DOHH2 (cell line): Measurements from ENCODE around the gene PHF11.
A peak's percentile ranks its signal among the peaks of the same experiment; 100 is the strongest.
"Not testable (repeated sequence)": the region's sequence is repeated elsewhere in the genome, so short reads cannot be mapped to it uniquely, and the experiment has no call there.

Experiments
- H3F3A ChIP-seq: fragments of 200-600 bp; sonication (generic), shearing (Covaris generic); 2 replicates; pipeline ENCODE4 v1.6.0; 2016; ENCODE audit warnings: antibody characterized with exemption, mild to moderate bottlenecking; ENCODE audit not compliant: control insufficient read depth, insufficient read depth
- H3K27ac ChIP-seq: fragments of 200-600 bp; sonication (generic); 2 replicates; pipeline ENCODE4 v1.5.1; 2014; ENCODE audit warnings: low read depth, mild to moderate bottlenecking, low read length, moderate library complexity
- H3K27me3 ChIP-seq: fragments of 200-600 bp; sonication (generic); 2 replicates; pipeline ENCODE4 v1.6.1; 2014; ENCODE audit warnings: mild to moderate bottlenecking, low read length, mixed read lengths; ENCODE audit not compliant: control insufficient read depth
- H3K36me3 ChIP-seq: fragments of 200-600 bp; sonication (generic); 2 replicates; pipeline ENCODE4 v1.6.1; 2014; ENCODE audit warnings: mild to moderate bottlenecking, low read length, moderate library complexity, mixed read lengths; ENCODE audit not compliant: control insufficient read depth
- H3K4me1 ChIP-seq: fragments of 200-600 bp; sonication (generic); 2 replicates; pipeline ENCODE4 v1.6.1; 2014; ENCODE audit warnings: mild to moderate bottlenecking, low read length, mixed read lengths; ENCODE audit not compliant: control insufficient read depth
- H3K4me2 ChIP-seq: fragments of 200-600 bp; sonication (generic); 2 replicates; pipeline ENCODE4 v1.6.0; 2014; ENCODE audit warnings: mild to moderate bottlenecking, low read length, moderate library complexity
- H3K4me3 ChIP-seq: fragments of 200-600 bp; sonication (generic); 2 replicates; pipeline ENCODE4 v1.5.1; 2014; ENCODE audit warnings: mild to moderate bottlenecking, low read length, mixed read lengths
- H3K79me2 ChIP-seq: fragments of 200-600 bp; sonication (generic); 2 replicates; pipeline ENCODE4 v1.6.1; 2014; ENCODE audit warnings: mild to moderate bottlenecking, low read length, mixed read lengths; ENCODE audit not compliant: control insufficient read depth
- H3K9me2 ChIP-seq: fragments of 200-600 bp; sonication (generic); replicated peaks from 2 replicates; pipeline ENCODE4 v1.6.1; 2014; ENCODE audit warnings: mild to moderate bottlenecking, low read length, mixed read lengths; ENCODE audit not compliant: control insufficient read depth
- H3K9me3 ChIP-seq: fragments of 200-600 bp; sonication (generic); 2 replicates; pipeline ENCODE4 v1.6.1; 2014; ENCODE audit warnings: antibody characterized with exemption, low read length, mixed read lengths; ENCODE audit not compliant: control insufficient read depth, insufficient read depth
- H4K20me1 ChIP-seq: fragments of 200-600 bp; sonication (generic); 2 replicates; pipeline ENCODE4 v1.6.0; 2014; ENCODE audit warnings: low read depth, mild to moderate bottlenecking, antibody characterized with exemption, low read length, moderate library complexity; ENCODE audit not compliant: control insufficient read depth, insufficient read depth
- EZH2phosphoT487 ChIP-seq: fragments of 200-600 bp; sonication (generic); IDR thresholded peaks from 2 replicates; pipeline ENCODE4 v1.6.1; 2017; ENCODE audit warnings: borderline replicate concordance, mild to moderate bottlenecking, antibody characterized with exemption, low read length, moderate library complexity, mixed read lengths
- TF ChIP-seq, protein P1 (sequence below): fragments of 200-600 bp; sonication (generic); IDR thresholded peaks from one replicate; pipeline ENCODE4 v1.5.1; 2014; ENCODE audit warnings: antibody characterized with exemption, mild to moderate bottlenecking, low read depth, low read length; ENCODE audit not compliant: poor library complexity, severe bottlenecking

The PHF11 gene

DNA sequence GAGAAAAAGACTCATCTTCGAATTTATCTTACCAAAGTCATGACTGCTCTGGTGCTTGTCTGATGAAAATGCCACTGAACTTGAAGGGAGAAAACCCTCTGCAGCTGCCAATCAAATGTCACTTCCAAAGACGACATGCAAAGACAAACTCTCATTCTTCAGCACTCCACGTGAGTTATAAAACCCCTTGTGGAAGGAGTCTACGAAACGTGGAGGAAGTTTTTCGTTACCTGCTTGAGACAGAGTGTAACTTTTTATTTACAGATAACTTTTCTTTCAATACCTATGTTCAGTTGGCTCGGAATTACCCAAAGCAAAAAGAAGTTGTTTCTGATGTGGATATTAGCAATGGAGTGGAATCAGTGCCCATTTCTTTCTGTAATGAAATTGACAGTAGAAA, 19.2 kb upstream of the PHF11 start:
- H3F3A ChIP-seq, result 0 out of 2 replicates have a peak, but pooled peaks cover 2% of the 10 kb centered on the region
- no peaks in the 10 kb centered on the region for H4K20me1 ChIP-seq
- no peak overlapping the region for H3K4me2 ChIP-seq
- H3K27me3 ChIP-seq, result no peaks in the 10 kb centered on the region
- H3K27ac ChIP-seq, result no peak overlapping the region
- H3K9me2 ChIP-seq, result no peaks in the 10 kb centered on the region
- peaks cover 85% of the 10 kb centered on the region for H3K36me3 ChIP-seq
- TF ChIP-seq, protein P1, sequence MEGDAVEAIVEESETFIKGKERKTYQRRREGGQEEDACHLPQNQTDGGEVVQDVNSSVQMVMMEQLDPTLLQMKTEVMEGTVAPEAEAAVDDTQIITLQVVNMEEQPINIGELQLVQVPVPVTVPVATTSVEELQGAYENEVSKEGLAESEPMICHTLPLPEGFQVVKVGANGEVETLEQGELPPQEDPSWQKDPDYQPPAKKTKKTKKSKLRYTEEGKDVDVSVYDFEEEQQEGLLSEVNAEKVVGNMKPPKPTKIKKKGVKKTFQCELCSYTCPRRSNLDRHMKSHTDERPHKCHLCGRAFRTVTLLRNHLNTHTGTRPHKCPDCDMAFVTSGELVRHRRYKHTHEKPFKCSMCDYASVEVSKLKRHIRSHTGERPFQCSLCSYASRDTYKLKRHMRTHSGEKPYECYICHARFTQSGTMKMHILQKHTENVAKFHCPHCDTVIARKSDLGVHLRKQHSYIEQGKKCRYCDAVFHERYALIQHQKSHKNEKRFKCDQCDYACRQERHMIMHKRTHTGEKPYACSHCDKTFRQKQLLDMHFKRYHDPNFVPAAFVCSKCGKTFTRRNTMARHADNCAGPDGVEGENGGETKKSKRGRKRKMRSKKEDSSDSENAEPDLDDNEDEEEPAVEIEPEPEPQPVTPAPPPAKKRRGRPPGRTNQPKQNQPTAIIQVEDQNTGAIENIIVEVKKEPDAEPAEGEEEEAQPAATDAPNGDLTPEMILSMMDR, result no peak
- TF ChIP-seq EZH2phosphoT487, result no peak
- no peaks in the 10 kb centered on the region for H3K4me1 ChIP-seq
- H3K9me3 ChIP-seq, result no peaks in the 10 kb centered on the region
- no peaks in the 10 kb centered on the region for H3K79me2 ChIP-seq
- H3K4me3 ChIP-seq, result no peak overlapping the region

DNA sequence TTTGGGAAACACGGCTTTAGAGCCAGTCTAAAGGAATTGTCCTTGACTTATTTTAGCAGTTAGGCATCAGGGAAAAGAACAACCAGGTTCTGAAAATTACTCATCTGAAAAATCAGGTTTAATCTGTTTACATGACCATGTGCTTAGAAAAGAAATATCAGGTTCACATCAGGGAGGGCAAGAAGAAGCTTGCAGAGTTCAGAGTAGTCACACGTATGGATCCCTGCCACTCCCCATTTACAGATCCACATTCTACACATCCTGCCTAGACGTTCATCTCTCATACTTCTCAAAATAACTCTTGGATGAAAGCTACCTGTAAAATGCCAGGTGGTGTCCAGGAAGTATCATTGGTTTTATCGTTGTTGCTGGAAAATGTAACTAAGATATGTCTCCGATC, 14.0 kb upstream of the PHF11 start:
- Histone ChIP-seq H3K4me2 (no peak overlapping the region), H3K4me3 (no peak overlapping the region), H4K20me1 (no peaks in the 10 kb centered on the region), H3K36me3 (peaks cover 88% of the 10 kb centered on the region), H3K79me2 (no peaks in the 10 kb centered on the region), H3K27ac (no peak overlapping the region), H3K27me3 (no peaks in the 10 kb centered on the region), H3K4me1 (no peaks in the 10 kb centered on the region), H3F3A (0 out of 2 replicates have a peak, but pooled peaks cover 6% of the 10 kb centered on the region), H3K9me2 (no peaks in the 10 kb centered on the region), H3K9me3 (no peaks in the 10 kb centered on the region)
- TF ChIP-seq, protein P1, result no peak

DNA sequence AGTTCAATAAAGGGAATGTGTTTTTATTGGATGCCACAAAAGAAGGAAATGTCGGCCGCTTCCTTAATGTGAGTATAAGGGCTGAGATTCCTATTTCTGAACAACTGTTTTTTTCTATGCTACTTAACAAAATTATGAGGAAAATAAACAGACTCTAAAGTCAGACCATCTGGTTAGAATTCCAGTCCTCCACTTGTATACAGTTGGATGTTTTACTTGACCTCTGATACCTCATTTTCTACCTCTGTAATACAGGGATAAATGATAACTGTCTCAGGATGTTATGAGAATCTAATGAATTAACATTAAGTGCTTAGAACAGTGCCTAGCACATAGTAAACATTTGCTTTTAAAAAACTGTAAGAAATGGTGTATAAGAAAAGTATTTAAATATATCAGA, 7.2 kb upstream of the PHF11 start:
- no peaks in the 10 kb centered on the region for H3K9me2 ChIP-seq
- no peaks in the 10 kb centered on the region for H3K9me3 ChIP-seq
- TF ChIP-seq EZH2phosphoT487, result no peak
- TF ChIP-seq, protein P1, result no peak
- no peak overlapping the region for H3K27ac ChIP-seq
- peaks cover 6% of the 10 kb centered on the region for H3K4me1 ChIP-seq
- no peaks in the 10 kb centered on the region for H3K27me3 ChIP-seq
- H3K79me2 ChIP-seq, result no peaks in the 10 kb centered on the region
- no peak overlapping the region for H3K4me3 ChIP-seq
- peaks cover 10% of the 10 kb centered on the region; the same call in 1 of the 2 replicates for H3F3A ChIP-seq
- H4K20me1 ChIP-seq, result no peaks in the 10 kb centered on the region
- H3K36me3 ChIP-seq, result peaks cover 69% of the 10 kb centered on the region
- H3K4me2 ChIP-seq, result no peak overlapping the region

DNA sequence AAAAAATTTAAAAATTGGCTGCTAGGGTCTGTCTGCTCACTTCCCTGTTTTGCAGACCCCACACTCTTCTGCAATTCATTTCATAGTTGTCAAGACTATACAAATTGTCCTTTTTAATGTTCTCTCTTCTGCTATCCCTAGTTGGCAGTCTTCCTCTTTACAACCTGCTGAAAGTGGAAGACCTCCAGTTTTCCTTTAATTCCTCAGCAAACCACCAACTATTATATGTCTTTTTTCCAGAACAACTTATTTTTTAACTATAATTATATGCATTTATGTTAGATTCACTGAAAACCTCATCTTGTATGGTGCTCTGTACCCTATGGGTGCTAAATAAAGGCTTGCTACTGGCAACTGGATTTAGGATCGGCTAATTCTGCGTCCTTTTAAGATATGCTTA, 1.1 kb upstream of the PHF11 start:
- Histone ChIP-seq H3K9me2 (no peaks in the 10 kb centered on the region), H3K36me3 (peaks cover 23% of the 10 kb centered on the region), H3F3A (peaks cover 27% of the 10 kb centered on the region), H3K79me2 (no peaks in the 10 kb centered on the region), H3K9me3 (no peaks in the 10 kb centered on the region), H3K4me1 (peaks cover 40% of the 10 kb centered on the region), H3K4me2 (peak overlapping the region; percentile 73), H4K20me1 (no peaks in the 10 kb centered on the region), H3K27ac (peak overlapping the region; percentile 74), H3K27me3 (no peaks in the 10 kb centered on the region), H3K4me3 (peak overlapping the region; percentile 84)
- no peak for TF ChIP-seq EZH2phosphoT487
- TF ChIP-seq, protein P1, result peak; percentile 29

DNA sequence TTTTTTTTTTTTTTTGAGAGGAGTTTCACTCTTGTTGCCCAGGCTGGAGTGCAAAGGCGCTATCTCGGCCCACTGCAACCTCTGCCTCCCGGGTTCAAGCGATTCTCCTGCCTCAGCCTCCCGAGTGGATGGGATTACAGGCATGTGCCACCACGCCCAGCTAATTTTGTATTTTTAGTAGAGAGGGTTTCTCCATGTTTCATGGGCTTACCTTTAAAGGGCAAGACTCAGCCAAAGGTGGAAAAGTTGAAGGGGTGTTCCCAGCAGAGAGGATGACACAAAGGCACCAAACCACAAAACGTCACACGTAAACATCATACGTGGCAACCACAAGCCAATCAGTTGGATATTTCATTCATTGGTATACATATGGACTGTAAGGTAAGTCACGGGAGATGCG, 1.1 kb downstream of the PHF11 start:
- H3F3A ChIP-seq, result peaks cover 25% of the 10 kb centered on the region
- H3K4me3 ChIP-seq, result peak overlapping the region; percentile 84
- H3K36me3 ChIP-seq, result peaks cover 16% of the 10 kb centered on the region
- H3K27me3 ChIP-seq, H3K79me2 ChIP-seq, H4K20me1 ChIP-seq, H3K9me2 ChIP-seq, H3K27ac ChIP-seq, H3K9me3 ChIP-seq: not testable (repeated sequence)
- peak overlapping the region; percentile 91 for H3K4me2 ChIP-seq
- H3K4me1 ChIP-seq, result peaks cover 40% of the 10 kb centered on the region
